ENCODE results near the gene EFNA2. TPM values are rescaled to one million over a fixed set of nuclear protein-coding genes. Genes with fewer than 3 reads are reported as not detected.

The EFNA2 gene
- total and polyA plus RNA-seq, 2 of the 8 experiments (the other 6 are each of a cell fraction or from before 2014, with no cell fraction given), result 4.0 to 7.0 TPM

DNA sequence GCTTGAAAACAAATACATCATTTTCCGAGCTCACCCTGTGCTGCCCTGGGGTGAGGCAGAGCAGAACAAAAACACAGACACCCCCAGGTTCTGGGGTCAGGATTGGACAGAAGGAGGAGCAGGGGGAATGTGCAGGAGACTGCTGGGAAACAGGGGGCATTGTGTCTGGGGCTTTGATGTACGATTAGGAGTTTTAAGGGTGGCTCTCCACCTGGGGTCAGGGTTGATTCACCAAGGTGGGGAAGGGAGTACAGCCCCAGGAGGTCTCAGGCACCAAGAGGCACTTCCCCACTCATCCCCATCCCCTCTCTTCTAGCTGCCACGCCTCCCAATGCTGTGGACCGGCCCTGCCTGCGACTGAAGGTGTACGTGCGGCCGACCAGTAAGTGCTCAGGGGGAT lies 12.6 kb downstream of the EFNA2 start (continued):
- no peak for TF ChIP-seq CBX5 (IDR thresholded peaks at IDR 0.05; ENCODE audit: low read depth, low read length)
- TF ChIP-seq CREB1 (IDR thresholded peaks at IDR 0.05), result no peak
- no peak for TF ChIP-seq ZNF274 (IDR thresholded peaks at IDR 0.05; ENCODE audit: borderline replicate concordance, extremely low read depth, low read length)
- TF ChIP-seq SIX5 (IDR thresholded peaks at IDR 0.05; ENCODE audit: low read depth, low read length), result no peak
- TF ChIP-seq GABPA (IDR thresholded peaks at IDR 0.05; ENCODE audit: borderline replicate concordance, insufficient read depth, low read length), result no peak
- TF ChIP-seq KDM5A (IDR thresholded peaks at IDR 0.05; ENCODE audit: low read length), result no peak
